IPS-20b (cell line): Measurements from ENCODE around the gene FURIN.
"Not testable (repeated sequence)": the region's sequence is repeated elsewhere in the genome, so short reads cannot be mapped to it uniquely, and the experiment has no call there.

Source experiments
- H3K27ac ChIP-seq: one replicate; pipeline ENCODE4 v1.5.1; 2013; ENCODE audit warnings: low read length
- H3K27me3 ChIP-seq: 2 replicates; pipeline ENCODE4 v1.6.1; 2013; ENCODE audit warnings: mild to moderate bottlenecking, low read length, inconsistent platforms; ENCODE audit not compliant: insufficient read depth
- H3K36me3 ChIP-seq: 2 replicates; pipeline ENCODE4 v1.6.1; 2013; ENCODE audit warnings: low read depth, mild to moderate bottlenecking, inconsistent platforms, low read length, moderate library complexity; ENCODE audit not compliant: insufficient read depth
- H3K4me1 ChIP-seq: 2 replicates; pipeline ENCODE4 v1.6.1; 2013; ENCODE audit warnings: mild to moderate bottlenecking, control low read depth, inconsistent platforms, low read length, moderate library complexity; ENCODE audit not compliant: insufficient read depth
- H3K4me3 ChIP-seq: 2 replicates; pipeline ENCODE4 v1.5.1; 2013; ENCODE audit warnings: mild to moderate bottlenecking, low read length, inconsistent platforms
- H3K9ac ChIP-seq: 2 replicates; pipeline ENCODE4 v1.6.1; 2013; ENCODE audit warnings: low read depth, mild to moderate bottlenecking, inconsistent platforms, low read length, moderate library complexity
- H3K9me3 ChIP-seq: 2 replicates; pipeline ENCODE4 v1.6.1; 2013; ENCODE audit warnings: mild to moderate bottlenecking, low read depth, low read length, inconsistent platforms; ENCODE audit not compliant: insufficient read depth

FURIN gene

DNA sequence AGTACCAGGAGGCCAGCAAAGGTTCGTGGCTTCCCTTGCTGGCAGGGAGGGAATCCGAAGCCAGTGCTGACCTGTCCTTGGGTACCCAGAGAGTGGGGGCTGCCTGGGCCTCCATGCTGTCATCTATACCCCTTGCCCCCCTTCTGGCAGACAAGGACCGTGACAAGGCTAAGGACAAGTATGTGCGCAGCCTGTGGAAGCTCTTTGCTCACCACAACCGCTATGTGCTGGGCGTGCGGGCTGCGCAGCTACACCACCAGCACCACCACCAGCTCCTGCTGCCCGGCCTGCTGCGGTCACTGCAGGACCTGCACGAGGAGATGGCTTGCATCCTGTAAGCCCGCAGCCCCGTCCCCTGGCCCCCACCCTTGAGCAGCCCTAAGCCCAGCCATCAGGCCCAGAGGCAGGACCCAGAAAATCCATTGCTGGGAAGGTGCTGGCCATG lies 18.7 kb downstream of the FURIN start:
- Histone ChIP-seq H3K4me1 (peaks cover 17% of the 10 kb centered on the region; the same call in 1 of the 2 replicates), H3K9ac (no peak overlapping the region), H3K36me3 (no peaks in the 10 kb centered on the region), H3K4me3 (no peak overlapping the region), H3K9me3 (no peaks in the 10 kb centered on the region), H3K27ac (no peak overlapping the region), H3K27me3 (no peaks in the 10 kb centered on the region)

DNA sequence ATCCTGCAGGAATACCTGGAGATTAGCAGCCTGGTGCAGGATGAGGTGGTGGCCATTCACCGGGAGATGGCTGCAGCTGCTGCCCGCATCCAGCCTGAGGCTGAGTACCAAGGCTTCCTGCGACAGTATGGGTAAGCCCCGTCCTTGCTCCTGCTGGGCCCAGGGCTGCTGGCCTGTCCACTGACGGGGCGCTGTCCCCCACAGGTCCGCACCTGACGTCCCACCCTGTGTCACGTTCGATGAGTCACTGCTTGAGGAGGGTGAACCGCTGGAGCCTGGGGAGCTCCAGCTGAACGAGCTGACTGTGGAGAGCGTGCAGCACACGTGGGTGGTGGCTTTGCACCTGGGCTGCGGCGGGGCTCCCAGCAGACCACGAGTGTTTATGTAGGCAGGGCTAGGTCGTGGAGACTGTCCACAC lies 20.9 kb downstream of the FURIN start:
- Histone ChIP-seq H3K36me3 (peaks cover 6% of the 10 kb centered on the region; the same call in 1 of the 2 replicates), H3K9ac (no peak overlapping the region), H3K27me3 (no peaks in the 10 kb centered on the region), H3K4me3 (no peak overlapping the region), H3K9me3 (no peaks in the 10 kb centered on the region), H3K27ac (no peak overlapping the region), H3K4me1 (peaks cover 11% of the 10 kb centered on the region; the same call in 1 of the 2 replicates)

DNA sequence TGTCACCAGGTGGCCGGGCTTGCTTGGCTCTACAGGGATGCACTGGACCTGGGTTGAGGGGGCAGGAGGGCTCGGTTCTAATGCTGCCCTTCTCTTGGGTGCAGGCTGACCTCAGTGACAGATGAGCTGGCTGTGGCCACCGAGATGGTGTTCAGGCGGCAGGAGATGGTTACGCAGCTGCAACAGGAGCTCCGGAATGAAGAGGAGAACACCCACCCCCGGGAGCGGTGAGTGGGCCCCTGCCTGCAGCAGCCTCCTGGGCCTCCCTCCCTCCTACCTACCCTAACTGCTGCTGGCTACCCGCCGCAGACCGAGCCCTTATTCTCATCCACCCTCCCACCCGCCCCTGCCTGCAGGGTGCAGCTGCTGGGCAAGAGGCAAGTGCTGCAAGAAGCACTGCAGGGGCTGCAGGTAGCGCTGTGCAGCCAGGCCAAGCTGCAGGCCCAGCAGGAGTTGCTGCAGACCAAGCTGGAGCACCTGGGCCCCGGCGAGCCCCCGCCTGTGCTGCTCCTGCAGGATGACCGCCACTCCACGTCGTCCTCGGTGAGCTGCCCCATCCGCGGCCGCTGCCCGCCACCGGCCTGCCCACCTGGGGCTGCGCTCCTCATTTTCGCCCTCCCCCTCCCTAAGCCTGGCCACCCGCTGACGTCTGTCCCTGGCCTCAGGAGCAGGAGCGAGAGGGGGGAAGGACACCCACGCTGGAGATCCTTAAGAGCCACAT lies 21.5 kb downstream of the FURIN start:
- H3K4me3 ChIP-seq: no peak overlapping the region
- H3K9ac ChIP-seq: no peak overlapping the region
- H3K9me3 ChIP-seq: no peaks in the 10 kb centered on the region
- peaks cover 6% of the 10 kb centered on the region; the same call in 1 of the 2 replicates for H3K36me3 ChIP-seq
- no peaks in the 10 kb centered on the region for H3K27me3 ChIP-seq
- H3K4me1 ChIP-seq: peaks cover 7% of the 10 kb centered on the region; the same call in 1 of the 2 replicates
- H3K27ac ChIP-seq: no peak overlapping the region

DNA sequence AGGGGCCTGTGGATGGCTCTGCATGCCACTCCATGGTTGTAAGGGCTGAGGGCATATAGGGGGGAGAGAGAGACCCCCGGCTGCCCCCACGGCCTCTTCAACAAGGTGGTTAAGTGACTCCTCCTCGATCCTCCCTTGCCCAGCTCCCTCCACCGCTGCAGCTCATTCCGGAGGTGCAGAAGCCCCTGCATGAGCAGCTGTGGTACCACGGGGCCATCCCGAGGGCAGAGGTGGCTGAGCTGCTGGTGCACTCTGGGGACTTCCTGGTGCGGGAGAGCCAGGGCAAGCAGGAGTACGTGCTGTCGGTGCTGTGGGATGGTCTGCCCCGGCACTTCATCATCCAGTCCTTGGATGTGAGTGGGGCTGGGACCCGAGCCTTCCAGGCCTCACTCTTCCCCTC lies 22.5 kb downstream of the FURIN start:
- no peak overlapping the region for H3K27ac ChIP-seq
- H3K27me3 ChIP-seq: no peaks in the 10 kb centered on the region
- no peak overlapping the region for H3K4me3 ChIP-seq
- H3K9me3 ChIP-seq: no peaks in the 10 kb centered on the region
- H3K36me3 ChIP-seq: peaks cover 6% of the 10 kb centered on the region; the same call in 1 of the 2 replicates
- peaks cover under 1% of the 10 kb centered on the region; the same call in 1 of the 2 replicates for H3K4me1 ChIP-seq
- H3K9ac ChIP-seq: no peak overlapping the region

DNA sequence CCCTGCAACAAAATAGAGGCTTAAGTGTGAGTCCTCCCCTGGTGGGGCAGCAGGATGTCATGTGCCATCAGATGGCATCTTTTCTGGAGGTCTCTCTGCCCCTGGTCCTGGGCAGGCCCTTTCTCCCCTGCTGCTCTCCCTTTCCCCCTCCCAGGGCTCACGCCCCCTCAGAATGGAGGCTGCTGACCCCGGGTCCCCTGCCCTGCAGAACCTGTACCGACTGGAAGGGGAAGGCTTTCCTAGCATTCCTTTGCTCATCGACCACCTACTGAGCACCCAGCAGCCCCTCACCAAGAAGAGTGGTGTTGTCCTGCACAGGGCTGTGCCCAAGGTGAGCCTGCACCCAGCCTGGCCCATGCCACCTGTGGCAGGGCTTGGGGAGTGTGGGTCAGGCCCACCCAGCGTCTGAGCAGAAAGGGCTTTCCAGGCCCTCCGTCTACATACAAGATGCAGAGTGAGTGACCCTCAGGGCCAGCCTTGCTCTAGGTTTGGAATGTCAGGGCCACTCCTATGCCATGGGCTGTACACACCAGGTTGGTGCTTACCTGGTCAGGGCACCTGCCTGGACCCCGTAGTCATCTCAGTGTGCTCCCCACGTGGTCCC lies 23.1 kb downstream of the FURIN start:
- Histone ChIP-seq H3K9me3 (no peaks in the 10 kb centered on the region), H3K4me1 (no peaks in the 10 kb centered on the region), H3K9ac (no peak overlapping the region), H3K27me3 (no peaks in the 10 kb centered on the region), H3K4me3 (no peak overlapping the region), H3K27ac (no peak overlapping the region), H3K36me3 (peaks cover 6% of the 10 kb centered on the region; the same call in 1 of the 2 replicates)

DNA sequence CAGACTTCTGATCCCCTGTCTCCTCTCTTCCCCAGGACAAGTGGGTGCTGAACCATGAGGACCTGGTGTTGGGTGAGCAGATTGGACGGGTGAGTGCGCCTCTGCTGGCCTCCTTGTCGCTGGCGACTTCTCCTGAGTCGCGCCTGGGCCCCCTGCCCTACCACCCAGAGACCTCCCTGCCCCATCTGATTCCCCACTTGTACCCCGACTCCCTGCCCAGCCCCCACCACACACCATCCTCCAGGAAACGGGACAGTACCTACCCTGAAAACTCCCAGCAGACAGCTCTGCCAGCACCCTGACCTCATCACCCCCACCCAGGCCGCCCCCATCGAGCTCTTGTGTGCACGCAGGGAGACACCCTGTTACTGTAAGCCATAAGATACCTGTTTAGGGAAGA lies 23.6 kb downstream of the FURIN start:
- Histone ChIP-seq H3K9ac (no peak overlapping the region), H3K36me3 (peaks cover 6% of the 10 kb centered on the region; the same call in 1 of the 2 replicates), H3K4me1 (no peaks in the 10 kb centered on the region), H3K4me3 (no peak overlapping the region), H3K27me3 (no peaks in the 10 kb centered on the region), H3K27ac (no peak overlapping the region), H3K9me3 (no peaks in the 10 kb centered on the region)

DNA sequence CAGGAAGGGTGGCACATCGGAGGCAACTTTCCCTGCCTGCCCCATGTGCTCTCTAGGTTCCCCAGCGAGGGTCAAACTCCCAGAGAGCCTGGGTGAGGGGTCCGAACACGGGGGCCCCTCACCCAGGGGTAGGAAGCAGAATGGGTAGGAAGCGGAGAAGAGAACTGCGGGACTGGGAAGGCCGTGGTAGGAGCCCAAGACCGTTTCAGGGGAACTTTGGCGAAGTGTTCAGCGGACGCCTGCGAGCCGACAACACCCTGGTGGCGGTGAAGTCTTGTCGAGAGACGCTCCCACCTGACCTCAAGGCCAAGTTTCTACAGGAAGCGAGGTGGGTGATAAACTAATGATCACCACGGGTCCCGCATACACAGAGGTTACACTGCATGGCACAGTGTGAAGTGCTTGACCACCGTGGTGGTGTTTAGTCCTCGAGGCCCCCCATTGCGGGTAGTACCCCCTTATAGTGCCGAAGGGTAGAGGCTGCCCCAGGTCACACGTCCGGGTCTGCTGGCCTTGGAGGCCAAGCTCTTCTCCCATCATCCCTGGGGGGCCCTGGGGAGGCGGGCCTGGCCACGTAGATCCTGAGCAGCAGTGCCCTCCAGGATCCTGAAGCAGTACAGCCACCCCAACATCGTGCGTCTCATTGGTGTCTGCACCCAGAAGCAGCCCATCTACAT lies 24.2 kb downstream of the FURIN start:
- no peak overlapping the region for H3K9ac ChIP-seq
- H3K27ac ChIP-seq: no peak overlapping the region
- no peak overlapping the region for H3K4me3 ChIP-seq
- no peaks in the 10 kb centered on the region for H3K27me3 ChIP-seq
- H3K36me3 ChIP-seq: peaks cover 6% of the 10 kb centered on the region; the same call in 1 of the 2 replicates
- H3K4me1 ChIP-seq: no peaks in the 10 kb centered on the region
- H3K9me3 ChIP-seq: no peaks in the 10 kb centered on the region

DNA sequence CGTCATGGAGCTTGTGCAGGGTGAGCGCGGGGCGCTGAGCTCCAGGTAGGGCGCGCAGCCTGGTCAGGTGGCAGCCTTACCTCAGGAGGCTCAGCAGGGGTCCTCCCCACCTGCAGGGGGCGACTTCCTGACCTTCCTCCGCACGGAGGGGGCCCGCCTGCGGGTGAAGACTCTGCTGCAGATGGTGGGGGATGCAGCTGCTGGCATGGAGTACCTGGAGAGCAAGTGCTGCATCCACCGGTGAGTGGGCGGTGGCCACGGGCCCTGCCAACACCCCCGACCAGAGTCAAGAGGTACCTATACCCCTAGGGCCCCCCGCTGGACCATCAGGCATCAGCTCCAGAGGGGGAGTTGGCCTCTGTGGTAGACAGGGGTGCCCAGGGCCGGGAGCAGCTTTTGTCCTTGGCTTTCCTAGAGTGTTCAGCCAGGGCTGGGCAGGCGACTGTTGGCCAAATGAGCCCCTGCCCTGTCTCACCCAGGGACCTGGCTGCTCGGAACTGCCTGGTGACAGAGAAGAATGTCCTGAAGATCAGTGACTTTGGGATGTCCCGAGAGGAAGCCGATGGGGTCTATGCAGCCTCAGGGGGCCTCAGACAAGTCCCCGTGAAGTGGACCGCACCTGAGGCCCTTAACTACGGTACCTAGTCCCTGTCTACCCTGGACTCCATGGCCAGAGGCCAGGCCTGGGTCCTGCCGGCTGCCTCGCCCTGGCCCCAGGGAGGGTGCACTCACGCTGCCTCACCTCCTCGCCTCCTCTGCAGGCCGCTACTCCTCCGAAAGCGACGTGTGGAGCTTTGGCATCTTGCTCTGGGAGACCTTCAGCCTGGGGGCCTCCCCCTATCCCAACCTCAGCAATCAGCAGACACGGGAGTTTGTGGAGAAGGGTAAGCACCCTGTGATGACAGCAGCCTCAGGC lies 25.0 kb downstream of the FURIN start:
- Histone ChIP-seq H3K9ac (no peak overlapping the region), H3K27me3 (no peaks in the 10 kb centered on the region), H3K4me3 (no peak overlapping the region), H3K9me3 (no peaks in the 10 kb centered on the region), H3K36me3 (peaks cover 6% of the 10 kb centered on the region; the same call in 1 of the 2 replicates), H3K27ac (no peak overlapping the region), H3K4me1 (no peaks in the 10 kb centered on the region)

DNA sequence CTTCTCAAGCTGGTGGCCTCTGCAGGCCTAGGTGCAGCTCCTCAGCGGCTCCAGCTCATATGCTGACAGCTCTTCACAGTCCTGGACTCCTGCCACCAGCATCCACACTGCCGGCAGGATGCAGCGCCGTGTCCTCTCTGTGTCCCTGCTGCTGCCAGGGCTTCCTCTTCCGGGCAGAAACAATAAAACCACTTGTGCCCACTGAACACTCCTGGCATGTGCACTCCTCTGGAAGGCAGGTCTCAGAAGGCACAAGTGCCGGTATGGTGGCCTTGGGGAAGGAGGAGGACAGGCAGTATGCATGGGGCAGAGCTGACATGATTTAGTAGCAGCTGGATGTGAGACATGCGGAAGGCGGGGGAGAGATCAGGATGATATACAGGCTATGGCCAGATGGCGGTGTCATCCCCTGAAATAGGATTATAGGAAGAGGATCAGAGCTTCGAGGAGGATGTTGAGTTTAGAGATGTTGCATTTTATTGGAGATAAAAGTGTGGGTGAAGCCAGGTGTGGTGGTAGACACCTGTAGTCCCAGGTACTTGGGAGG lies 27.3 kb downstream of the FURIN start:
- Histone ChIP-seq H3K9ac (no peak overlapping the region), H3K27ac (no peak overlapping the region), H3K4me1 (no peaks in the 10 kb centered on the region), H3K27me3 (no peaks in the 10 kb centered on the region; the same call in 1 of the 2 replicates), H3K36me3 (peaks cover 6% of the 10 kb centered on the region; the same call in 1 of the 2 replicates), H3K4me3 (no peak overlapping the region), H3K9me3 (no peaks in the 10 kb centered on the region)

DNA sequence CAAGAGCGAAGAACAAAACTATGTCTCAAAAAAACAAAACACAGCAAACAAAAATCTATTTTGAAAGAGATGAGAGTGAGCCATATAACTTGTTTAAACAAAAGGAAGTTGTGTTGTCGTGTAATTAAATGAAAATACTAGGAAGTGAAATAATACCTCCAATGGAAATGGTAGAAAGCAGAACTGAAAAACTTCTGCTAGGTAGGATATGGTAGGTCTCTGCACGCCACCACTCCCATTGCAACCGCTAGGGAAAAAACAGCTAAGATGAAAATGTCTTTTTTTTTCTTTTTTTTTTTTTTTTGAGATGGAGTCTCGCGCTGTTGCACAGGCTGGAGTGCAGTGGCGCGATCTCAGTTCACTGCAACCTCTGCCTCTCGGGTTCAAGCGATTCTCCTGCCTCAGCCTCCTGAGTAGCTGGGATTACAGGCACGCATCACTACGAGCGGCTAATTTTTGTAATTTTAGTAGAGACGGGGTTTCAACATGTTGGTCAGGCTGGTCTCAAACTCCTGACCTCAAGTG lies 28.8 kb downstream of the FURIN start:
- H3K36me3 ChIP-seq, H3K9ac ChIP-seq, H3K9me3 ChIP-seq, H3K4me1 ChIP-seq, H3K27ac ChIP-seq, H3K4me3 ChIP-seq: not testable (repeated sequence)
- peaks cover 11% of the 10 kb centered on the region for H3K27me3 ChIP-seq
